HepG2 (cell line): Measurements from ENCODE around the gene PAPOLA. TPM values are rescaled to one million over a fixed set of nuclear protein-coding genes. Genes with fewer than 3 reads are reported as not detected.
A peak's percentile ranks its signal among the peaks of the same experiment; 100 is the strongest.

Experiments
- ETV6 ChIP-seq: sonication (generic); formaldehyde crosslinking; conservative IDR thresholded peaks from 2 replicates; pipeline ENCODE4 v1.4.0; 2020; ENCODE audit warnings: missing genetic modification reagents
- FOXJ3 ChIP-seq: sonication (generic); formaldehyde crosslinking; IDR thresholded peaks from 2 replicates; pipeline ENCODE4 v1.4.0; 2020; ENCODE audit warnings: missing genetic modification reagents, mild to moderate bottlenecking, borderline replicate concordance
- SMAD9 ChIP-seq: sonication (generic); formaldehyde crosslinking; IDR thresholded peaks from 2 replicates; pipeline ENCODE4 v1.5.1; 2020; ENCODE audit warnings: mild to moderate bottlenecking, missing genetic modification reagents
- SNAI1 ChIP-seq: sonication (generic); formaldehyde crosslinking; IDR thresholded peaks from 2 replicates; pipeline ENCODE4 v1.5.0; 2020; ENCODE audit warnings: mild to moderate bottlenecking, missing genetic modification reagents, borderline replicate concordance
- ZFP41 ChIP-seq: sonication (generic); formaldehyde crosslinking; IDR thresholded peaks from 2 replicates; pipeline ENCODE4 v1.4.0; 2020; ENCODE audit warnings: mild to moderate bottlenecking, missing genetic modification reagents, borderline replicate concordance
- ZFX ChIP-seq: sonication (generic); formaldehyde crosslinking; IDR thresholded peaks from 2 replicates; pipeline ENCODE4 v1.4.0; 2020; ENCODE audit warnings: mild to moderate bottlenecking, low read depth, missing genetic modification reagents, moderate library complexity
- ZNF136 ChIP-seq: sonication (generic); formaldehyde crosslinking; IDR thresholded peaks from 2 replicates; pipeline ENCODE4 v1.8.1; 2022; ENCODE audit warnings: low read depth, mild to moderate bottlenecking, moderate library complexity, missing genetic modification reagents
- ZNF138 ChIP-seq: sonication (generic); formaldehyde crosslinking; IDR thresholded peaks from 2 replicates; pipeline ENCODE4 v1.5.0; 2020; ENCODE audit warnings: mild to moderate bottlenecking, low read depth, missing genetic modification reagents
- ZNF180 ChIP-seq: sonication (generic); formaldehyde crosslinking; IDR thresholded peaks from 2 replicates; pipeline ENCODE4 v1.4.0; 2020; ENCODE audit warnings: low read depth, missing genetic modification reagents, borderline replicate concordance
- ZNF264 ChIP-seq: sonication (generic); formaldehyde crosslinking; IDR thresholded peaks from 2 replicates; pipeline ENCODE4 v1.4.0; 2020; ENCODE audit warnings: missing genetic modification reagents
- ZNF569 ChIP-seq: sonication (generic); formaldehyde crosslinking; IDR thresholded peaks from 2 replicates; pipeline ENCODE4 v1.5.0; 2020; ENCODE audit warnings: mild to moderate bottlenecking, missing genetic modification reagents, moderate library complexity, borderline replicate concordance
- ZNF7 ChIP-seq: IDR thresholded peaks from 2 replicates; pipeline ENCODE4 v1.6.1; 2016; ENCODE audit warnings: missing biosample characterization, missing genetic modification reagents
- ZNF883 ChIP-seq: sonication (generic); formaldehyde crosslinking; IDR thresholded peaks from 2 replicates; pipeline ENCODE4 v1.5.1; 2020; ENCODE audit warnings: mild to moderate bottlenecking, missing genetic modification reagents; ENCODE audit errors: not compliant biosample characterization
- ZSCAN31 ChIP-seq: sonication (generic); formaldehyde crosslinking; IDR thresholded peaks from 2 replicates; pipeline ENCODE4 v1.5.0; 2020; ENCODE audit warnings: low read depth, mild to moderate bottlenecking, missing genetic modification reagents
- polyA plus RNA-seq, 8 experiments: library from polyadenylated mRNA; depleted of rRNA in 3 of 8; stranded (reverse) in 7 of 8; unstranded in 1 of 8; fragments of >200 nt; fragmentation: Illumina TruSeq in 4 of 8; extraction: Trizol in 4 of 8; gene quantifications; 2 replicates each; pipeline versions ENCODE4 v1.2.1 to v1.2.3, GENCODE V29; 2011 to 2016; ENCODE audit warnings: low read depth in 4 of 8, missing spikeins in 1 of 8, mixed read lengths in 1 of 8; ENCODE audit not compliant: insufficient read depth in 1 of 8
- total RNA-seq, 5 experiments: library from RNA; depleted of rRNA; stranded (reverse); fragments of >200 nt; fragmentation: Illumina TruSeq; extraction: Trizol; gene quantifications; 2 replicates each; pipeline ENCODE4 v1.2.3, GENCODE V29; 2016; ENCODE audit warnings: low read depth in 1 of 5
- TF ChIP-seq, protein P1 (sequence below): sonication (generic); formaldehyde crosslinking; IDR thresholded peaks from 2 replicates; pipeline ENCODE4 v1.4.0; 2020; ENCODE audit warnings: missing genetic modification reagents
- TF ChIP-seq, protein P2 (sequence below): sonication (generic); formaldehyde crosslinking; IDR thresholded peaks from 2 replicates; pipeline ENCODE4 v1.5.1; 2020; ENCODE audit warnings: missing genetic modification reagents, mild to moderate bottlenecking, borderline replicate concordance
- TF ChIP-seq, protein P3 (sequence below): sonication (generic); formaldehyde crosslinking; IDR thresholded peaks from 2 replicates; pipeline ENCODE4 v1.5.0; 2020; ENCODE audit warnings: mild to moderate bottlenecking, missing genetic modification reagents
- TF ChIP-seq, protein P4 (sequence below): IDR thresholded peaks from 2 replicates; pipeline ENCODE4 v1.6.1; 2016; ENCODE audit warnings: missing compliant biosample characterization, missing genetic modification reagents, borderline replicate concordance
- TF ChIP-seq, protein P5 (sequence below): sonication (generic); formaldehyde crosslinking; IDR thresholded peaks from 2 replicates; pipeline ENCODE4 v1.8.1; 2022; ENCODE audit warnings: mild to moderate bottlenecking, missing genetic modification reagents

Gene PAPOLA
- total and polyA plus RNA-seq, 2 of the 13 experiments (the other 11 are each of a cell fraction or from before 2014, with no cell fraction given): 103 to 151 TPM

DNA sequence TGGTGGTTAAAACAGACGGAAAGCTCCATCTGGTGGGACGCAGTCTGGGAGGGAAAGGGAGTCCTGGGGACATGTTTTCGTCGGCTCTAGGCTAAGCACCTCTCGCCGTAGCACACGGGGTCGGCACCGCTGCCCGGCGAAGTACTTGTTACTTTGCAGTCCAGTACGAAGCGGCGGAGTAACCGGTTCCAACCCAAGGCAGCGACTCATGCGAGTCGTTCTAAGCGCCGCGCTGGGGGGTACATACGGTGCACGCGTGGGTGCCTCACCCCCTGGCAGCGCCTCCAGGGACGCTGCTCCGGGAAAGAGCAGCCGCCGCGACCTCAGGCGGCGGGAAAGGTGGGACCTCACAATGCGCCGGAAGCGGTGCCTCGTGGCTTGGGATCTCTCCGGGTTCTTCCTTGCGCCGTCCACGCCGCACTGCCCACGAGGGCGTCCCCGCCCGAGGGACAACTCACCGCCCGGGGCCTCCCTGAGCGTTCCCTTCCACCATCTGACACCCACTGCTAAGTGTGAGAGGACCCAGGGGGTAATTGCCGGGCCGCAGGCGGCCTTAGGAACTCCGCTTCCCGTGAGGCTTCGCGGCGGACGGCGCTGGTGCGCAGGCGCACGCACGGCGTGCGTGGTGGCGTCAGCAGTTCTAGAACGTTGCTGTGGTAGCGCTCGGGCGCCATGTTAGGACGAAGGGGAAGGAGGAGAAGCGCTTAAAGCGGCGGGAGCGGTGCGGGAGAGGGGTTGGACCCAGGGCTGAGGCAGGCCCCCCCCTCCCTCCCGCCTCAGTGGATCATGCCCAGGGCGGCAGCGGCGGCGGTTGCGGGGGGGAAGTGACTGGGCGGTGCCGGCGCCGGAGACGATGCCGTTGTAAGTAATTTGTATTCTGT lies at the start of gene PAPOLA (continued):
- TF ChIP-seq ZFP41 (CRISPR knock-in tag): 0 out of 2 replicates have a peak, but pooled peaks have one; percentile 62
- peak; percentile 81; the same call in 1 of the 2 replicates for TF ChIP-seq FOXJ3 (CRISPR knock-in tag)
- TF ChIP-seq ZNF569: no peak
- peak; percentile 72; the same call in 1 of the 2 replicates for TF ChIP-seq ZNF180 (CRISPR knock-in tag)
- peak; percentile 79 for TF ChIP-seq ZNF138 (CRISPR knock-in tag)
- TF ChIP-seq, protein P1, sequence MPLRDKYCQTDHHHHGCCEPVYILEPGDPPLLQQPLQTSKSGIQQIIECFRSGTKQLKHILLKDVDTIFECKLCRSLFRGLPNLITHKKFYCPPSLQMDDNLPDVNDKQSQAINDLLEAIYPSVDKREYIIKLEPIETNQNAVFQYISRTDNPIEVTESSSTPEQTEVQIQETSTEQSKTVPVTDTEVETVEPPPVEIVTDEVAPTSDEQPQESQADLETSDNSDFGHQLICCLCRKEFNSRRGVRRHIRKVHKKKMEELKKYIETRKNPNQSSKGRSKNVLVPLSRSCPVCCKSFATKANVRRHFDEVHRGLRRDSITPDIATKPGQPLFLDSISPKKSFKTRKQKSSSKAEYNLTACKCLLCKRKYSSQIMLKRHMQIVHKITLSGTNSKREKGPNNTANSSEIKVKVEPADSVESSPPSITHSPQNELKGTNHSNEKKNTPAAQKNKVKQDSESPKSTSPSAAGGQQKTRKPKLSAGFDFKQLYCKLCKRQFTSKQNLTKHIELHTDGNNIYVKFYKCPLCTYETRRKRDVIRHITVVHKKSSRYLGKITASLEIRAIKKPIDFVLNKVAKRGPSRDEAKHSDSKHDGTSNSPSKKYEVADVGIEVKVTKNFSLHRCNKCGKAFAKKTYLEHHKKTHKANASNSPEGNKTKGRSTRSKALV (CRISPR knock-in tag): no peak
- no peak for TF ChIP-seq ZNF7 (CRISPR knock-in tag)
- TF ChIP-seq ETV6 (CRISPR knock-in tag): no peak; the same call in 1 of the 2 replicates
- TF ChIP-seq SNAI1 (CRISPR knock-in tag): peak; percentile 88
- TF ChIP-seq, protein P2, sequence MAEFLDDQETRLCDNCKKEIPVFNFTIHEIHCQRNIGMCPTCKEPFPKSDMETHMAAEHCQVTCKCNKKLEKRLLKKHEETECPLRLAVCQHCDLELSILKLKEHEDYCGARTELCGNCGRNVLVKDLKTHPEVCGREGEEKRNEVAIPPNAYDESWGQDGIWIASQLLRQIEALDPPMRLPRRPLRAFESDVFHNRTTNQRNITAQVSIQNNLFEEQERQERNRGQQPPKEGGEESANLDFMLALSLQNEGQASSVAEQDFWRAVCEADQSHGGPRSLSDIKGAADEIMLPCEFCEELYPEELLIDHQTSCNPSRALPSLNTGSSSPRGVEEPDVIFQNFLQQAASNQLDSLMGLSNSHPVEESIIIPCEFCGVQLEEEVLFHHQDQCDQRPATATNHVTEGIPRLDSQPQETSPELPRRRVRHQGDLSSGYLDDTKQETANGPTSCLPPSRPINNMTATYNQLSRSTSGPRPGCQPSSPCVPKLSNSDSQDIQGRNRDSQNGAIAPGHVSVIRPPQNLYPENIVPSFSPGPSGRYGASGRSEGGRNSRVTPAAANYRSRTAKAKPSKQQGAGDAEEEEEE: 0 out of 2 replicates have a peak, but pooled peaks have one; percentile 69
- TF ChIP-seq, protein P3, sequence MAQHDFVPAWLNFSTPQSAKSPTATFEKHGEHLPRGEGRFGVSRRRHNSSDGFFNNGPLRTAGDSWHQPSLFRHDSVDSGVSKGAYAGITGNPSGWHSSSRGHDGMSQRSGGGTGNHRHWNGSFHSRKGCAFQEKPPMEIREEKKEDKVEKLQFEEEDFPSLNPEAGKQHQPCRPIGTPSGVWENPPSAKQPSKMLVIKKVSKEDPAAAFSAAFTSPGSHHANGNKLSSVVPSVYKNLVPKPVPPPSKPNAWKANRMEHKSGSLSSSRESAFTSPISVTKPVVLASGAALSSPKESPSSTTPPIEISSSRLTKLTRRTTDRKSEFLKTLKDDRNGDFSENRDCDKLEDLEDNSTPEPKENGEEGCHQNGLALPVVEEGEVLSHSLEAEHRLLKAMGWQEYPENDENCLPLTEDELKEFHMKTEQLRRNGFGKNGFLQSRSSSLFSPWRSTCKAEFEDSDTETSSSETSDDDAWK (CRISPR knock-in tag): no peak
- TF ChIP-seq, protein P4, sequence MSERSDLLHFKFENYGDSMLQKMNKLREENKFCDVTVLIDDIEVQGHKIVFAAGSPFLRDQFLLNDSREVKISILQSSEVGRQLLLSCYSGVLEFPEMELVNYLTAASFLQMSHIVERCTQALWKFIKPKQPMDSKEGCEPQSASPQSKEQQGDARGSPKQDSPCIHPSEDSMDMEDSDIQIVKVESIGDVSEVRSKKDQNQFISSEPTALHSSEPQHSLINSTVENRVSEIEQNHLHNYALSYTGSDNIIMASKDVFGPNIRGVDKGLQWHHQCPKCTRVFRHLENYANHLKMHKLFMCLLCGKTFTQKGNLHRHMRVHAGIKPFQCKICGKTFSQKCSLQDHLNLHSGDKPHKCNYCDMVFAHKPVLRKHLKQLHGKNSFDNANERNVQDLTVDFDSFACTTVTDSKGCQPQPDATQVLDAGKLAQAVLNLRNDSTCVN: peak; percentile 87
- no peak for TF ChIP-seq SMAD9 (CRISPR knock-in tag)
- TF ChIP-seq, protein P5, sequence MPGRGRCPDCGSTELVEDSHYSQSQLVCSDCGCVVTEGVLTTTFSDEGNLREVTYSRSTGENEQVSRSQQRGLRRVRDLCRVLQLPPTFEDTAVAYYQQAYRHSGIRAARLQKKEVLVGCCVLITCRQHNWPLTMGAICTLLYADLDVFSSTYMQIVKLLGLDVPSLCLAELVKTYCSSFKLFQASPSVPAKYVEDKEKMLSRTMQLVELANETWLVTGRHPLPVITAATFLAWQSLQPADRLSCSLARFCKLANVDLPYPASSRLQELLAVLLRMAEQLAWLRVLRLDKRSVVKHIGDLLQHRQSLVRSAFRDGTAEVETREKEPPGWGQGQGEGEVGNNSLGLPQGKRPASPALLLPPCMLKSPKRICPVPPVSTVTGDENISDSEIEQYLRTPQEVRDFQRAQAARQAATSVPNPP (CRISPR knock-in tag): 0 out of 2 replicates have a peak, but pooled peaks have one; percentile 50
- peak; percentile 80 for TF ChIP-seq ZNF136
- peak; percentile 93 for TF ChIP-seq ZFX (CRISPR knock-in tag)
- peak; percentile 48; the same call in 1 of the 2 replicates for TF ChIP-seq ZSCAN31 (CRISPR knock-in tag)
- TF ChIP-seq ZNF883 (CRISPR knock-in tag): peak; percentile 85
- TF ChIP-seq ZNF264 (CRISPR knock-in tag): peak; percentile 30; the same call in 1 of the 2 replicates
